WTC11 (cell line): ENCODE results near the gene ATXN10. TPM values are rescaled to one million over a fixed set of nuclear protein-coding genes. Genes with fewer than 3 reads are reported as not detected.

ENCODE experiments used
- ATAC-seq: fragments of 200-7000 bp; cut with Tn5 transposase; 2 replicates; pipeline ENCODE4 v1.10.0; 2021; ENCODE audit warnings: mild to moderate bottlenecking, moderate library complexity
- CTCF ChIA-PET: fragments of 300-600 bp; sonication (Branson Sonifier 250); formaldehyde crosslinking; loops from one replicate; lab custom pipeline; 2021; ENCODE audit warnings: antibody characterized with exemption; lab: Charles Lee
- POLR2A ChIA-PET: fragments of 350-600 bp; sonication (Branson Sonifier 250); formaldehyde crosslinking; loops from one replicate; lab custom pipeline; 2021; ENCODE audit warnings: antibody characterized with exemption; lab: Charles Lee
- DNase-seq: peaks from one replicate; pipeline ENCODE4 v3.0.0; 2021; ENCODE audit warnings: low spot score
- H3K27ac Mint-ChIP-seq: 2 replicates; pipeline ENCODE4 v1.8.0; 2021; ENCODE audit warnings: mixed read lengths
- H3K27me3 Mint-ChIP-seq: 2 replicates; pipeline ENCODE4 v1.8.0; 2021; ENCODE audit warnings: low read depth, mild to moderate bottlenecking, moderate library complexity, mixed read lengths
- H3K36me3 Mint-ChIP-seq: 2 replicates; pipeline ENCODE4 v1.8.0; 2021; ENCODE audit warnings: mixed read lengths
- H3K4me1 Mint-ChIP-seq: 2 replicates; pipeline ENCODE4 v1.8.0; 2022; ENCODE audit warnings: mixed read lengths
- H3K4me3 Mint-ChIP-seq: 2 replicates; pipeline ENCODE4 v1.8.0; 2021; ENCODE audit warnings: mild to moderate bottlenecking, moderate library complexity, mixed read lengths
- H3K9me3 Mint-ChIP-seq: 2 replicates; pipeline ENCODE4 v1.8.0; 2021; ENCODE audit warnings: mixed read lengths
- AFF4 ChIP-seq: sonication (generic); formaldehyde crosslinking; IDR thresholded peaks from 2 replicates; pipeline ENCODE4 v1.8.1; 2023; ENCODE audit warnings: mild to moderate bottlenecking, missing genetic modification reagents, borderline replicate concordance
- GABPB1 ChIP-seq: sonication (generic); formaldehyde crosslinking; IDR thresholded peaks from 2 replicates; pipeline ENCODE4 v1.8.1; 2023; ENCODE audit warnings: mild to moderate bottlenecking, missing genetic modification reagents
- GTF2I ChIP-seq: fragments of 250-450 bp; sonication (Bioruptor Pico); conservative IDR thresholded peaks from 2 replicates; pipeline ENCODE4 v1.4.0; 2021; ENCODE audit warnings: mild to moderate bottlenecking
- HMGA2 ChIP-seq: fragments of 250-450 bp; sonication (Bioruptor Pico); IDR thresholded peaks from 2 replicates; pipeline ENCODE4 v1.4.0; 2021; ENCODE audit warnings: mild to moderate bottlenecking, moderate library complexity
- HMGXB4 ChIP-seq: sonication (generic); formaldehyde crosslinking; IDR thresholded peaks from 2 replicates; pipeline ENCODE4 v1.8.1; 2023; ENCODE audit warnings: mild to moderate bottlenecking, moderate library complexity, missing genetic modification reagents
- JAZF1 ChIP-seq: fragments of 250-450 bp; sonication (Bioruptor Pico); IDR thresholded peaks from 2 replicates; pipeline ENCODE4 v1.9.0; 2021; ENCODE audit warnings: moderate library complexity, mild to moderate bottlenecking, inconsistent platforms
- KAT7 ChIP-seq: sonication (generic); formaldehyde crosslinking; IDR thresholded peaks from 2 replicates; pipeline ENCODE4 v1.8.1; 2023; ENCODE audit warnings: missing genetic modification reagents, mild to moderate bottlenecking, borderline replicate concordance
- MYBL2 ChIP-seq: sonication (generic); formaldehyde crosslinking; IDR thresholded peaks from 2 replicates; pipeline ENCODE4 v1.8.1; 2023; ENCODE audit warnings: mild to moderate bottlenecking, moderate library complexity, missing genetic modification reagents
- NFATC4 ChIP-seq: fragments of 250-450 bp; sonication (Bioruptor Pico); IDR thresholded peaks from 2 replicates; pipeline ENCODE4 v1.9.0; 2021; ENCODE audit warnings: mild to moderate bottlenecking
- PRDM15 ChIP-seq: sonication (generic); formaldehyde crosslinking; IDR thresholded peaks from 2 replicates; pipeline ENCODE4 v1.8.0; 2022; ENCODE audit warnings: missing genetic modification reagents
- SP1 ChIP-seq: sonication (generic); formaldehyde crosslinking; conservative IDR thresholded peaks from 2 replicates; pipeline ENCODE4 v1.8.1; 2022; ENCODE audit warnings: missing genetic modification reagents
- total RNA-seq: library from RNA; stranded (reverse); gene quantifications from 3 replicates; pipeline ENCODE4 v1.2.3, GENCODE V29; 2021
- TF ChIP-seq, protein P1 (sequence below): fragments of 250-450 bp; sonication (Bioruptor Pico); IDR thresholded peaks from 2 replicates; pipeline ENCODE4 v1.9.0; 2021; ENCODE audit warnings: mild to moderate bottlenecking, borderline replicate concordance

The ATXN10 gene
- total RNA-seq, 1 experiment from 2014 or later = 185 TPM

DNA sequence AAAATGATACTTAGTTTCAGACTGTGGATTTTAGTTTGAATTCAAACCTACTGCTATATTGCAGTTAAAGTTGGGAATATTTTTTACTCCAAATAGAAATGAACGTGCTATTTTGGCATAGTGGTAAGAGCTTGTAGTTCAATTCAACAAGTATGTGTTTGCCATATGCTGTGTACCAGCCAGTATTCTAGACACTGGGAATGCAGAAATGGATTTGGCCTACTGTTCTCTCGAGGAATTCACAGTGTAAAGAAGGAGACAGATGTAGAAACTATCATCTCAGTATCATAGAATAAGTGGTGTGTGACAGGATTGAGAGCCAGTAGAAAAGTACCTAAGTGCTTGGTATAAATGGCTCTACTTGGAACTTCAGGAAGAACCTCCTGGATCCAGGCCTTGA, 80.4 kb downstream of the ATXN10 start:
- CTCF ChIA-PET = interaction anchor here (1.3 kb wide), 1 partner anchor 21 kb away, joined by 3 read pairs; no protein-coding TSS in a partner anchor
- peak overlapping the region; percentile 21 for H3K27ac Mint-ChIP-seq
- H3K4me1 Mint-ChIP-seq = peaks cover 22% of the 10 kb centered on the region
- no peaks in the 10 kb centered on the region for H3K27me3 Mint-ChIP-seq
- ATAC-seq (no peak), DNase-seq (no peak)
- H3K9me3 Mint-ChIP-seq = no peaks in the 10 kb centered on the region
- H3K36me3 Mint-ChIP-seq = 0 out of 2 replicates have a peak, but pooled peaks cover 5% of the 10 kb centered on the region
- TF ChIP-seq GABPB1 (CRISPR knock-in tag) = no peak
- TF ChIP-seq, all 79 proteins: peak for 0
- POLR2A ChIA-PET = no interaction called here
- H3K4me3 Mint-ChIP-seq = no peak overlapping the region

GRCh38 chr22:45754822-45755221, 83.2 kb downstream of the ATXN10 start:
- H3K9me3 Mint-ChIP-seq = peaks cover 2% of the 10 kb centered on the region; the same call in 1 of the 2 replicates
- peak overlapping the region; percentile 49; the same call in 1 of the 2 replicates for H3K27ac Mint-ChIP-seq
- DNase-seq = no peak
- no peak for ATAC-seq
- H3K27me3 Mint-ChIP-seq = no peaks in the 10 kb centered on the region
- no peak overlapping the region for H3K4me3 Mint-ChIP-seq
- H3K4me1 Mint-ChIP-seq = peaks cover 31% of the 10 kb centered on the region
- TF ChIP-seq GABPB1 (CRISPR knock-in tag) (no peak), JAZF1 (CRISPR knock-in tag) (no peak), HMGXB4 (CRISPR knock-in tag) (no peak), MYBL2 (CRISPR knock-in tag) (no peak), KAT7 (CRISPR knock-in tag) (no peak), AFF4 (CRISPR knock-in tag) (no peak), SP1 (CRISPR knock-in tag) (no peak)
- TF ChIP-seq, protein P1, sequence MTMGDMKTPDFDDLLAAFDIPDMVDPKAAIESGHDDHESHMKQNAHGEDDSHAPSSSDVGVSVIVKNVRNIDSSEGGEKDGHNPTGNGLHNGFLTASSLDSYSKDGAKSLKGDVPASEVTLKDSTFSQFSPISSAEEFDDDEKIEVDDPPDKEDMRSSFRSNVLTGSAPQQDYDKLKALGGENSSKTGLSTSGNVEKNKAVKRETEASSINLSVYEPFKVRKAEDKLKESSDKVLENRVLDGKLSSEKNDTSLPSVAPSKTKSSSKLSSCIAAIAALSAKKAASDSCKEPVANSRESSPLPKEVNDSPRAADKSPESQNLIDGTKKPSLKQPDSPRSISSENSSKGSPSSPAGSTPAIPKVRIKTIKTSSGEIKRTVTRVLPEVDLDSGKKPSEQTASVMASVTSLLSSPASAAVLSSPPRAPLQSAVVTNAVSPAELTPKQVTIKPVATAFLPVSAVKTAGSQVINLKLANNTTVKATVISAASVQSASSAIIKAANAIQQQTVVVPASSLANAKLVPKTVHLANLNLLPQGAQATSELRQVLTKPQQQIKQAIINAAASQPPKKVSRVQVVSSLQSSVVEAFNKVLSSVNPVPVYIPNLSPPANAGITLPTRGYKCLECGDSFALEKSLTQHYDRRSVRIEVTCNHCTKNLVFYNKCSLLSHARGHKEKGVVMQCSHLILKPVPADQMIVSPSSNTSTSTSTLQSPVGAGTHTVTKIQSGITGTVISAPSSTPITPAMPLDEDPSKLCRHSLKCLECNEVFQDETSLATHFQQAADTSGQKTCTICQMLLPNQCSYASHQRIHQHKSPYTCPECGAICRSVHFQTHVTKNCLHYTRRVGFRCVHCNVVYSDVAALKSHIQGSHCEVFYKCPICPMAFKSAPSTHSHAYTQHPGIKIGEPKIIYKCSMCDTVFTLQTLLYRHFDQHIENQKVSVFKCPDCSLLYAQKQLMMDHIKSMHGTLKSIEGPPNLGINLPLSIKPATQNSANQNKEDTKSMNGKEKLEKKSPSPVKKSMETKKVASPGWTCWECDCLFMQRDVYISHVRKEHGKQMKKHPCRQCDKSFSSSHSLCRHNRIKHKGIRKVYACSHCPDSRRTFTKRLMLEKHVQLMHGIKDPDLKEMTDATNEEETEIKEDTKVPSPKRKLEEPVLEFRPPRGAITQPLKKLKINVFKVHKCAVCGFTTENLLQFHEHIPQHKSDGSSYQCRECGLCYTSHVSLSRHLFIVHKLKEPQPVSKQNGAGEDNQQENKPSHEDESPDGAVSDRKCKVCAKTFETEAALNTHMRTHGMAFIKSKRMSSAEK (CRISPR knock-in tag) = no peak
- ChIA-PET POLR2A (no interaction called here), CTCF (no interaction called here)
- peaks cover 14% of the 10 kb centered on the region for H3K36me3 Mint-ChIP-seq

GRCh38 chr22:45756558-45756957, 84.9 kb downstream of the ATXN10 start:
- Mint-ChIP-seq H3K27ac (peak overlapping the region; percentile 98), H3K36me3 (peaks cover 20% of the 10 kb centered on the region), H3K4me1 (peaks cover 31% of the 10 kb centered on the region), H3K9me3 (peaks cover 12% of the 10 kb centered on the region), H3K27me3 (no peaks in the 10 kb centered on the region), H3K4me3 (peak overlapping the region; percentile 61)
- POLR2A ChIA-PET = interaction anchor here (0.6 kb wide), 1 partner anchor 37 kb away, joined by 3 read pairs; no protein-coding TSS in a partner anchor
- no peak for ATAC-seq
- DNase-seq = no peak
- CTCF ChIA-PET = interaction anchor here (0.7 to 2.1 kb wide), 6 partner anchors 14 to 178 kb away, joined by 3 to 8 read pairs (median 4); no protein-coding TSS in a partner anchor
- TF ChIP-seq, protein P1 (CRISPR knock-in tag) = no peak
- TF ChIP-seq GTF2I (CRISPR knock-in tag) (no peak), NFATC4 (CRISPR knock-in tag) (no peak), HMGA2 (CRISPR knock-in tag) (no peak), PRDM15 (no peak)
